Mammary epithelial cell (primary cell): Measurements from ENCODE around the gene STK32C.

Source experiments
- CTCF ChIP-seq, 2 donors: IDR thresholded peaks in 1 of 2; conservative IDR thresholded peaks in 1 of 2; 2 replicates each; pipeline ENCODE4 v1.5.1; 2011 to 2012; ENCODE audit warnings: inconsistent platforms in 2 of 2, low read length in 2 of 2, mild to moderate bottlenecking in 2 of 2, control low read depth in 1 of 2, low read depth in 1 of 2; ENCODE audit not compliant: insufficient read depth in 1 of 2; ENCODE audit errors: extremely low read depth in 1 of 2
- EZH2 ChIP-seq: IDR thresholded peaks from 2 replicates; pipeline ENCODE4 v1.6.1; 2012; ENCODE audit warnings: low read length, inconsistent platforms, borderline replicate concordance

- TF ChIP-seq EZH2 (no peak), CTCF (conservative IDR thresholded peaks at IDR 0.05 in 1 of 2, IDR thresholded peaks at IDR 0.05 in 1 of 2; ENCODE audit: extremely low read depth in 1 of 2, insufficient read depth in 1 of 2, low read depth in 1 of 2, low read length in 2 of 2) (no peak)
Observed at GRCh38 chr10:132230557-132231210, 77.1 kb downstream of the STK32C start.
